HepG2 (cell line): ENCODE data around the gene CDRT4. TPM values are rescaled to one million over a fixed set of nuclear protein-coding genes. Genes with fewer than 3 reads are reported as not detected.

ENCODE experiments used
- ATAC-seq: fragments of 200-7000 bp; cut with Tn5 transposase; 3 replicates; pipeline ENCODE4 v1.9.1; 2020; ENCODE audit warnings: mild to moderate bottlenecking, moderate library complexity
- BruUV-seq: library from RNA; stranded (reverse); fragments of 400-500 nt; replicated peaks from 2 replicates; lab custom pipeline; 2021; lab: Mats Ljungman, UMichigan
- CTCF ChIA-PET: fragments of 300-600 bp; formaldehyde crosslinking; extraction: SDS; loops from one replicate; lab custom pipeline; 2021; ENCODE audit warnings: low total read pairs, inconsistent platforms, low intra/inter-chr PET ratio; lab: Yijun Ruan, JAX
- POLR2A ChIA-PET: fragments of 350-600 bp; sonication (Branson Sonifier 250); formaldehyde crosslinking; loops from one replicate; lab custom pipeline; 2020; ENCODE audit warnings: antibody characterized with exemption, inconsistent platforms; lab: Yijun Ruan, JAX
- DNase-seq: peaks from one replicate; pipeline ENCODE4 v3.0.0-alpha.2; 2015; ENCODE audit warnings: low spot score
- FAIRE-seq: peaks from 3 replicates; lab custom pipeline; 2011; peaks lifted over from hg19 to GRCh38; lab: Jason Lieb, UNC
- H2AFZ ChIP-seq: one replicate; pipeline ENCODE4 v1.6.1; 2011; ENCODE audit warnings: low read length, inconsistent platforms
- H3K27ac ChIP-seq: fragments of 300-600 bp; 3 replicates; pipeline ENCODE4 v1.8.0; 2011; ENCODE audit warnings: mixed run types, mild to moderate bottlenecking, mixed read lengths, low read length, inconsistent platforms; ENCODE audit not compliant: insufficient read depth; ENCODE audit errors: extremely low read length
- H3K27me3 ChIP-seq, 2 experiments: fragments of 200-600 bp in 1 of 2; 2 replicates in 1 of 2; 3 replicates in 1 of 2; pipeline versions ENCODE4 v1.6.0 to v1.8.0; 2011; ENCODE audit warnings: low read length in 2 of 2, mild to moderate bottlenecking in 2 of 2, moderate library complexity in 2 of 2, inconsistent platforms in 1 of 2; ENCODE audit not compliant: insufficient read depth in 2 of 2, control insufficient read depth in 1 of 2
- H3K36me3 ChIP-seq, 2 experiments: fragments of 200-600 bp in 1 of 2; replicated peaks in 1 of 2; 2 replicates in 1 of 2; 3 replicates in 1 of 2; pipeline versions ENCODE4 v1.5.1 to v1.8.0; 2011; ENCODE audit warnings: low read length in 2 of 2, inconsistent platforms in 1 of 2; ENCODE audit not compliant: insufficient read depth in 2 of 2, control insufficient read depth in 1 of 2
- H3K4me1 ChIP-seq: 2 replicates; pipeline ENCODE4 v1.5.1; 2012; ENCODE audit warnings: low read length, inconsistent platforms; ENCODE audit not compliant: insufficient read depth
- H3K4me2 ChIP-seq: 2 replicates; pipeline ENCODE4 v1.6.0; 2011; ENCODE audit warnings: low read depth, low read length, inconsistent platforms
- H3K4me3 ChIP-seq, 3 experiments: fragments of 200-600 bp in 1 of 3; sonication (generic), shearing (Covaris generic) in 1 of 3; replicated peaks in 1 of 3; 2 replicates each; pipeline ENCODE4 v1.5.1; 2011 to 2016; ENCODE audit warnings: low read length in 3 of 3, inconsistent platforms in 2 of 3, low read depth in 2 of 3, mild to moderate bottlenecking in 2 of 3, control low read depth in 1 of 3, mixed read lengths in 1 of 3; ENCODE audit not compliant: insufficient read depth in 1 of 3
- H3K79me2 ChIP-seq: one replicate; pipeline ENCODE4 v1.6.1; 2011; ENCODE audit warnings: low read length, inconsistent platforms; ENCODE audit not compliant: insufficient read depth
- H3K9ac ChIP-seq: 2 replicates; pipeline ENCODE4 v1.6.0; 2011; ENCODE audit warnings: mild to moderate bottlenecking, low read depth, low read length, inconsistent platforms; ENCODE audit not compliant: insufficient read depth
- H3K9me3 ChIP-seq: 2 replicates; pipeline ENCODE4 v1.5.1; 2012; ENCODE audit warnings: mild to moderate bottlenecking, low read length
- H4K20me1 ChIP-seq: 2 replicates; pipeline ENCODE4 v1.6.0; 2011; ENCODE audit warnings: inconsistent platforms, mild to moderate bottlenecking, low read length, moderate library complexity; ENCODE audit not compliant: insufficient read depth
- CHCHD3 ChIP-seq: sonication (generic); formaldehyde crosslinking; IDR thresholded peaks from 2 replicates; pipeline ENCODE4 v1.8.0; 2022; ENCODE audit warnings: mild to moderate bottlenecking, missing genetic modification reagents, moderate library complexity
- FOXA1 ChIP-seq, 2 experiments: fragments of 450-650 bp in 1 of 2; sonication (generic) in 1 of 2; formaldehyde crosslinking in 1 of 2; IDR thresholded peaks; 2 replicates each; pipeline versions ENCODE4 v1.4.0 to v1.6.1; 2016 to 2020; ENCODE audit warnings: missing genetic modification reagents in 1 of 2
- LCORL ChIP-seq, 2 experiments: fragments of 450-650 bp in 1 of 2; sonication (generic) in 1 of 2; formaldehyde crosslinking in 1 of 2; IDR thresholded peaks; 2 replicates each; pipeline versions ENCODE4 v1.5.0 to v1.6.1; 2017 to 2020; ENCODE audit warnings: antibody characterized with exemption in 1 of 2, missing genetic modification reagents in 1 of 2
- PRDM10 ChIP-seq: sonication (generic); formaldehyde crosslinking; IDR thresholded peaks from 2 replicates; pipeline ENCODE4 v1.4.0; 2020; ENCODE audit warnings: low read depth, missing genetic modification reagents
- SKIL ChIP-seq: sonication (generic); formaldehyde crosslinking; IDR thresholded peaks from 2 replicates; pipeline ENCODE4 v1.8.0; 2022; ENCODE audit warnings: missing genetic modification reagents, mild to moderate bottlenecking, moderate library complexity, borderline replicate concordance
- ZNF709 ChIP-seq: sonication (generic); formaldehyde crosslinking; IDR thresholded peaks from 2 replicates; pipeline ENCODE4 v1.5.0; 2020; ENCODE audit warnings: mild to moderate bottlenecking, missing genetic modification reagents
- WGBS: methylation state at CpG from one replicate; pipeline ENCODE4 v1.1.6; 2017; ENCODE audit warnings: low lambda C conversion rate; 5-methylcytosine and 5-hydroxymethylcytosine counted together
- in situ Hi-C: cut with HindIII; loops from 2 replicates; pipeline ENCODE4 v1.10.0; 2017; ENCODE audit warnings: low pct_unique_long_range_greater_than_20kb; ENCODE audit not compliant: extremely low pct_ligation_motif_present
- intact Hi-C: fragments of 100-400 bp; cut with micrococcal nuclease; formaldehyde crosslinking; loops from one replicate; pipeline ENCODE4 v1.10.0; 2022; ENCODE audit not compliant: unreplicated experiment
- polyA plus RNA-seq, 8 experiments: library from polyadenylated mRNA; depleted of rRNA in 3 of 8; stranded (reverse) in 7 of 8; unstranded in 1 of 8; fragments of >200 nt; fragmentation: Illumina TruSeq in 4 of 8; extraction: Trizol in 4 of 8; gene quantifications; 2 replicates each; pipeline versions ENCODE4 v1.2.1 to v1.2.3, GENCODE V29; 2011 to 2016; ENCODE audit warnings: low read depth in 4 of 8, missing spikeins in 1 of 8, mixed read lengths in 1 of 8; ENCODE audit not compliant: insufficient read depth in 1 of 8
- total RNA-seq, 5 experiments: library from RNA; depleted of rRNA; stranded (reverse); fragments of >200 nt; fragmentation: Illumina TruSeq; extraction: Trizol; gene quantifications; 2 replicates each; pipeline ENCODE4 v1.2.3, GENCODE V29; 2016; ENCODE audit warnings: low read depth in 1 of 5

The CDRT4 gene
- total and polyA plus RNA-seq, 2 of the 13 experiments (the other 11 are each of a cell fraction or from before 2014, with no cell fraction given) = 5.8 to 12.1 TPM

- no peak for TF ChIP-seq ZNF709
- no peak for TF ChIP-seq PRDM10
- TF ChIP-seq FOXA1 (IDR thresholded peaks at IDR 0.05) = no peak
- TF ChIP-seq FOXA1 (CRISPR knock-in tag; IDR thresholded peaks at IDR 0.05) = peak; percentile 14; the same call in 1 of the 2 replicates
- TF ChIP-seq LCORL (IDR thresholded peaks at IDR 0.05) = no peak
- 0 out of 2 replicates have a peak, but pooled peaks have one; percentile 28 for TF ChIP-seq LCORL (CRISPR knock-in tag; IDR thresholded peaks at IDR 0.05)
- no peak for TF ChIP-seq CHCHD3
- no peak for TF ChIP-seq SKIL (CRISPR knock-in tag)
- TF ChIP-seq, all 625 proteins: peak for 2
- no peak for FAIRE-seq
- no peak overlapping the region; the same call in 1 of the 2 replicates for H3K4me2 ChIP-seq
- intact Hi-C loops = no loop called here
- in situ Hi-C loops = no loop called here
- H2AFZ ChIP-seq = no peak overlapping the region
- no TSS peak for BruUV-seq
- ChIA-PET POLR2A (interaction anchor here (1.3 kb wide), 1 partner anchor 23 kb away, joined by 3 read pairs; no protein-coding TSS in a partner anchor), CTCF (no interaction called here)
- no peak overlapping the region for H3K4me3 ChIP-seq
- peaks cover 20% of the 10 kb centered on the region for H3K4me1 ChIP-seq
- no peak overlapping the region for H3K9ac ChIP-seq
- no peaks in the 10 kb centered on the region for H3K9me3 ChIP-seq
- peaks cover 18 to 39% of the 10 kb centered on the region in 2 experiments for H3K36me3 ChIP-seq
- H4K20me1 ChIP-seq = no peaks in the 10 kb centered on the region
- DNase-seq = peak; percentile 61
- 88% methylated on average over 14 of the region's 16 CpGs for WGBS
- peak; percentile 34; the same call in 2 of the 3 replicates for ATAC-seq
- no peaks in the 10 kb centered on the region for H3K79me2 ChIP-seq
- H3K27ac ChIP-seq = no peak overlapping the region
- H3K27me3 ChIP-seq = no peaks in the 10 kb centered on the region
Observed at GRCh38 chr17:15456972-15457722, 10.3 kb downstream of the CDRT4 start.
